ENCODE results near the gene MEIS2. TPM values are rescaled to one million over a fixed set of nuclear protein-coding genes. Genes with fewer than 3 reads are reported as not detected.
"Not testable (repeated sequence)": the region's sequence is repeated elsewhere in the genome, so short reads cannot be mapped to it uniquely, and the experiment has no call there.

Gene MEIS2
- polyA plus RNA-seq, 2 of the 4 experiments (the other 2 are of a cell fraction), result 7.3 to 11.1 TPM

DNA sequence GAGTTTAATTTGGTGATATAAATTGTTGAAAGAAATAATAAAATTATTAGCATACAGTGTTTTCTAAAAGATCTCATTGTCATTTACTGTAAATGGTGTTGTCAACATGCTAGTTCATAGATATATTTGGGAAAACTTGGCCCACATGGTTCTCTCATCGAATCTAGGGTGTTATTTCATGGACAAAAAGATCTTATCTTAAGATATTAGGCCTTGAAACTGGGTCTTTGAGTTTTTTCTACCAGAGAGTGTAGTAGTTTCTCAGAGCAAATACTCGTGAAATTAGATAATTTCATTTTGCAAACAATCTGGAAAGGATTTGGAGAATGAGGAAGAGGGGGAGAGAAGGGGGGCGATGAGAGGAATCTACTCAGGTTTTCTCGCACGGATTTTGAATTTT is 107.9 kb downstream of the MEIS2 start:
- H3K27ac ChIP-seq, result no peak overlapping the region
- CTCF ChIA-PET, result no interaction called here

DNA sequence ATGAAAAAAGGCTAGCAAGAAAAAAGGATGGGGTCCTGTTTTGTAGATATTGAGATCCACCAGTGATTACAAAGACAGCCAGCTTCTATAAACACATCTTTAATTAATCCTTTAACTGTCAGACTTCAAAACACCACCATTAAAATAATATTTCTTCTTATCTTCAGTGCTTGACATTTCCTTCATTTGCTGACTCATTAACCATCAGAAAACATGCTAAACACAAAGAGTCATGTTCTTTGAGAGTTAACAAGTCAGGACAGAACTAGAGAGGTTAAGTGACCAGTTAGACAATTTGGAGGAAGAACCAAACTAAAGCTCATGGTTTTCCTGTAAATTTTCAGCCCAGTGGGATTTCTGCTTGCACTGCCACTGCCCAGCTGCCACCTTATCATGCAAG is 111.4 kb downstream of the MEIS2 start:
- Histone ChIP-seq H3K4me1 (no peaks in the 10 kb centered on the region), H3K9me3 (no peaks in the 10 kb centered on the region; the same call in 2 of the 3 replicates), H3K4me2 (no peak overlapping the region), H3K27ac (no peak overlapping the region), H3K4me3 (no peak overlapping the region)
- DNase-seq (ENCODE audit: low read depth in 1 of 2, low spot score in 1 of 2) (no peak), FAIRE-seq (no peak), ATAC-seq (no peak)
- ChIA-PET POLR2A (no interaction called here), CTCF (interaction anchor here (1.3 kb wide), 1 partner anchor 105 kb away, joined by 3 read pairs; no protein-coding TSS in a partner anchor)
- TF ChIP-seq, protein P1, sequence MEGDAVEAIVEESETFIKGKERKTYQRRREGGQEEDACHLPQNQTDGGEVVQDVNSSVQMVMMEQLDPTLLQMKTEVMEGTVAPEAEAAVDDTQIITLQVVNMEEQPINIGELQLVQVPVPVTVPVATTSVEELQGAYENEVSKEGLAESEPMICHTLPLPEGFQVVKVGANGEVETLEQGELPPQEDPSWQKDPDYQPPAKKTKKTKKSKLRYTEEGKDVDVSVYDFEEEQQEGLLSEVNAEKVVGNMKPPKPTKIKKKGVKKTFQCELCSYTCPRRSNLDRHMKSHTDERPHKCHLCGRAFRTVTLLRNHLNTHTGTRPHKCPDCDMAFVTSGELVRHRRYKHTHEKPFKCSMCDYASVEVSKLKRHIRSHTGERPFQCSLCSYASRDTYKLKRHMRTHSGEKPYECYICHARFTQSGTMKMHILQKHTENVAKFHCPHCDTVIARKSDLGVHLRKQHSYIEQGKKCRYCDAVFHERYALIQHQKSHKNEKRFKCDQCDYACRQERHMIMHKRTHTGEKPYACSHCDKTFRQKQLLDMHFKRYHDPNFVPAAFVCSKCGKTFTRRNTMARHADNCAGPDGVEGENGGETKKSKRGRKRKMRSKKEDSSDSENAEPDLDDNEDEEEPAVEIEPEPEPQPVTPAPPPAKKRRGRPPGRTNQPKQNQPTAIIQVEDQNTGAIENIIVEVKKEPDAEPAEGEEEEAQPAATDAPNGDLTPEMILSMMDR (IDR thresholded peaks at IDR 0.05), result no peak
- TF ChIP-seq CBX8 (IDR thresholded peaks at IDR 0.05), result no peak
- no peak for TF ChIP-seq CHD4 (IDR thresholded peaks at IDR 0.05; ENCODE audit: borderline replicate concordance)
- TF ChIP-seq, protein P2, sequence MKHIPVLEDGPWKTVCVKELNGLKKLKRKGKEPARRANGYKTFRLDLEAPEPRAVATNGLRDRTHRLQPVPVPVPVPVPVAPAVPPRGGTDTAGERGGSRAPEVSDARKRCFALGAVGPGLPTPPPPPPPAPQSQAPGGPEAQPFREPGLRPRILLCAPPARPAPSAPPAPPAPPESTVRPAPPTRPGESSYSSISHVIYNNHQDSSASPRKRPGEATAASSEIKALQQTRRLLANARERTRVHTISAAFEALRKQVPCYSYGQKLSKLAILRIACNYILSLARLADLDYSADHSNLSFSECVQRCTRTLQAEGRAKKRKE (CRISPR knock-in tag; IDR thresholded peaks at IDR 0.05; ENCODE audit: low read depth), result no peak
- no peak for TF ChIP-seq POLR2A (IDR thresholded peaks at IDR 0.05; ENCODE audit: low read length)
- no peak for TF ChIP-seq MAFK (IDR thresholded peaks at IDR 0.05; ENCODE audit: partially characterized antibody)
- TF ChIP-seq BHLHE40 (IDR thresholded peaks at IDR 0.05; ENCODE audit: low read depth, low read length), result no peak
- no peak for TF ChIP-seq TFCP2L1 (CRISPR knock-in tag; IDR thresholded peaks at IDR 0.05)
- TF ChIP-seq CBX2 (IDR thresholded peaks at IDR 0.05; ENCODE audit: borderline replicate concordance, low read depth), result no peak

More for the DNA sequence above, 107.9 kb downstream of the MEIS2 start:
- Histone ChIP-seq H3K4me2 (no peak overlapping the region), H3K9me3 (no peaks in the 10 kb centered on the region), H3K4me1 (no peaks in the 10 kb centered on the region), H3K4me3 (no peak overlapping the region)
- TF ChIP-seq, protein P3, sequence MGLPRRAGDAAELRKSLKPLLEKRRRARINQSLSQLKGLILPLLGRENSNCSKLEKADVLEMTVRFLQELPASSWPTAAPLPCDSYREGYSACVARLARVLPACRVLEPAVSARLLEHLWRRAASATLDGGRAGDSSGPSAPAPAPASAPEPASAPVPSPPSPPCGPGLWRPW (IDR thresholded peaks at IDR 0.05), result no peak
- no peak for TF ChIP-seq HOXB5 (CRISPR knock-in tag; IDR thresholded peaks at IDR 0.05)
- TF ChIP-seq, protein P2 (CRISPR knock-in tag; IDR thresholded peaks at IDR 0.05; ENCODE audit: low read depth), result no peak
- DNase-seq (ENCODE audit: low read depth in 1 of 2, low spot score in 1 of 2) (no peak), FAIRE-seq (no peak), ATAC-seq (no peak)
- WGBS (ENCODE audit: missing lambda C conversion rate), result 87% methylated on average over 5 of the region's 5 CpGs
- POLR2A ChIA-PET, result no interaction called here

DNA sequence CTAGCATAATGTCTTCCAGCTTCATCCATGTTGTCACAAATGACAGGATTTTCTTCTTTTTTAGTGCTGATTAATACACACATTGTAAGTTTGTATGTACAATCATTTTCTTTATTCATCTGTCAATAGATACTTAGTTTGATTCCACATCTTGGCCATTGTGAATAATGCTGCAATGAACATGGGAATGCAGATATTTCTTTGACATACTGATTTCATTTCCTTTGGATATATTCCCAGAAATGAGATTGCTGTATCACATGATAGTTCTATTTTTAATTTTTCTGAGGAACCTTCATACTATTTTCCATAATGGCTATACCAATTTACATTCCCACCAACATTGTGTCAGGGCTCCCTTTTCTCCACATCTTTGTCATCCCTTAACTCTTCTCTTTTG is 117.9 kb downstream of the MEIS2 start:
- Histone ChIP-seq H3K4me2 (no peak overlapping the region), H3K27ac (no peak overlapping the region), H3K4me1 (no peaks in the 10 kb centered on the region), H3K4me3 (no peak overlapping the region), H3K9me3 (peaks cover 5% of the 10 kb centered on the region; the same call in 1 of the 3 replicates)
- ATAC-seq, result no peak
- ChIA-PET POLR2A (no interaction called here), CTCF (no interaction called here)
- TF ChIP-seq ESRRA (IDR thresholded peaks at IDR 0.05; ENCODE audit: borderline replicate concordance, low read length) (no peak), FOXS1 (CRISPR knock-in tag; IDR thresholded peaks at IDR 0.05) (no peak), RFX5 (IDR thresholded peaks at IDR 0.05) (no peak)
- TF ChIP-seq, protein P1 (IDR thresholded peaks at IDR 0.05), result no peak
- no peak for DNase-seq (ENCODE audit: low read depth in 1 of 2, low spot score in 1 of 2)
- FAIRE-seq, result no peak

DNA sequence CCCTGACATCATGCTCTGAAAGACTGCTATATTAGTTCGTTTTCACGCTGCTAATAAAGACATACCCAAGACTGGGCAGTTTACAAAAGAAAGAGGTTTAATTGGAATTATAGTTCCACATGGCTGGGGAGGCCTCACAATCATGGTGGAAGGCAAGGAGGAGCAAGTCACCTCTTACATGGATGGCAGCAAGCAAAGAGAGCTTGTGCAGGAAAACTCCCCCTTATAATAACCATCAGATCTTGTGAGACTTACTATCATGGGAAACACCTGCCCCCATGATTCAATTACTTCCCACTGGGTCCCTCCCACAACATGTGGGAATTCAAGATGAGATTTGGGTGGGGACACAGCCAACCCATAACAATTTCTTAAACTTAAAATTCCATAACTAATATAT is 120.1 kb downstream of the MEIS2 start:
- H3K9me3 ChIP-seq; POLR2A ChIA-PET; H3K4me1 ChIP-seq; H3K4me3 ChIP-seq; FAIRE-seq; DNase-seq (ENCODE audit: low read depth in 1 of 2, low spot score in 1 of 2); CTCF ChIA-PET; H3K27ac ChIP-seq; ATAC-seq; H3K4me2 ChIP-seq: not testable (repeated sequence)
- WGBS (ENCODE audit: missing lambda C conversion rate), result 91% methylated on average over 2 of the region's 2 CpGs
